Esophagus muscularis mucosa (tissue), 4 donors: ENCODE data around the gene PRR23A. TPM values are rescaled to one million over a fixed set of nuclear protein-coding genes. Genes with fewer than 3 reads are reported as not detected.

Experiments
- DNase-seq: peaks from one replicate; pipeline ENCODE4 v3.0.0-alpha.2; 2017; ENCODE audit errors: extremely low spot score
- H3K27ac ChIP-seq, 4 donors: fragments of 200-600 bp; sonication (generic); replicated peaks in 1 of 4; 1 replicate in 3 of 4; 2 replicates in 1 of 4; pipeline ENCODE4 v1.5.1; 2016 to 2019; ENCODE audit warnings: mild to moderate bottlenecking in 1 of 4
- H3K27me3 ChIP-seq, 4 donors: fragments of 200-600 bp; sonication (generic); one replicate each; pipeline versions ENCODE4 v1.5.1 to v1.6.0; 2016 to 2019
- H3K36me3 ChIP-seq, 4 donors: fragments of 200-600 bp; sonication (generic); one replicate each; pipeline ENCODE4 v1.5.1; 2016 to 2019
- H3K4me1 ChIP-seq, 4 donors: fragments of 200-600 bp; sonication (generic); one replicate each; pipeline ENCODE4 v1.5.1; 2016 to 2019
- H3K4me3 ChIP-seq, 4 donors: fragments of 200-600 bp; sonication (generic); 1 replicate in 2 of 4; 2 replicates in 2 of 4; pipeline ENCODE4 v1.5.1; 2016 to 2019; ENCODE audit warnings: mild to moderate bottlenecking in 4 of 4, moderate library complexity in 1 of 4
- H3K9me3 ChIP-seq, 4 donors: fragments of 200-600 bp; sonication (generic); 1 replicate in 3 of 4; 2 replicates in 1 of 4; pipeline ENCODE4 v1.5.1; 2016 to 2019
- CTCF ChIP-seq, 3 experiments: fragments of 200-600 bp in 2 of 3; fragments of 450-650 bp in 1 of 3; sonication (generic) in 2 of 3; IDR thresholded peaks; one replicate each; pipeline ENCODE4 v1.5.1; 2017 to 2019; ENCODE audit warnings: antibody characterized with exemption in 3 of 3, mild to moderate bottlenecking in 2 of 3, moderate library complexity in 1 of 3
- EP300 ChIP-seq: sonication (generic); formaldehyde crosslinking; IDR thresholded peaks from one replicate; pipeline ENCODE4 v1.6.1; 2017; ENCODE audit warnings: antibody characterized with exemption
- POLR2A ChIP-seq: fragments of 450-650 bp; IDR thresholded peaks from one replicate; pipeline ENCODE4 v1.6.1; 2017; ENCODE audit warnings: antibody characterized with exemption, moderate library complexity, mild to moderate bottlenecking, low read depth
- POLR2AphosphoS5 ChIP-seq, 2 donors: sonication (generic); formaldehyde crosslinking; IDR thresholded peaks; one replicate each; pipeline ENCODE4 v1.6.1; 2017; ENCODE audit warnings: antibody characterized with exemption in 2 of 2
- WGBS: methylation state at CpG from one replicate; pipeline ENCODE4 v1.1.5; 2018; 5-methylcytosine and 5-hydroxymethylcytosine counted together
- intact Hi-C: fragments of 100-400 bp; cut with DNase I; formaldehyde crosslinking; loops from one replicate; pipeline ENCODE4 v1.15.1; 2023
- total RNA-seq, 4 donors: library from RNA; depleted of rRNA; stranded (reverse); fragments of >200 nt; gene quantifications; one replicate each; pipeline versions ENCODE4 v1.1.0 to v1.2.1, GENCODE V29; 2016

PRR23A gene
- not detected for total RNA-seq

DNA sequence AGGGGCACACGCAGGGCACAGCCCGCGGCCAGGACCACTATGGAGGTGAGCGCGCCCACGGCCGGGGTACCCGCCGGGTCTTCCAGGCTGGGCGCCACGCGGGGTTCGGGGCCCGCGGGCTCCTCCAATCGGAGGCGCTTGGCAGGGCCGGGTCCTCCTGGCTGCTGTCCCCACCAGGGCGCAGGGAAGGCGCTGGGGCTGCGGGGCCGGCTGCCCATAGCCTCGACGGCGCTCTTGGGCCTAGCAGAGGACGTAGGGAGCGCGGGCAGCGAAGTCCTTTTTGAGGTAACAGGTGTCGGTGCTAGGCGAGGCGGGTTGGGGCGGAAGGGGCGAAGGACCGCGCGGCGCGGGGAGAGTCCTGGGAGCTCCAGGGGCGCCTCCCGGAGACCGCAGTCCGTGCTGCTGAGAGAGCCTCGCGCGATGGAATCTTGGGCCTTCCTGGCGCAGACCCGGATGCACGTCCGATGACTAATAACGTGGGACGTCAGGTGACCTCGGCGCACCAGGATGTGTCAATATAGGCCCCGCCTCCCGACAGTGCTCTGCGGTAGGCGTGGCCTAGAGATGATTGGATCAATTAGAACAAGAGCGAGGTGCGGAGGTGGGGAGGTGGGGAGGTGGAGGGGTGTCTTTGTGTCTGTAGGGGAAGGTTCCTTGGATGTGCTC lies at the start of gene PRR23A:
TSS of gene PRR23A (minus strand) at position 218 of the 666 bp plus-strand sequence. CDS start at position 218, 0 bp downstream.
- no peak for DNase-seq
- Histone ChIP-seq H3K36me3 (no peaks in the 10 kb centered on the region), H3K27me3 (peaks cover 0 to 5% (median 0%) of the 10 kb centered on the region in 4 donors), H3K9me3 (peaks cover 0 to 28% (median 22%) of the 10 kb centered on the region in 4 donors), H3K4me3 (no peak within 1 kb of the TSS), H3K27ac (no peak within 1 kb of the TSS), H3K4me1 (no peaks in the 10 kb centered on the region)
- TF ChIP-seq CTCF (IDR thresholded peaks at IDR 0.05) (no peak), EP300 (no peak), POLR2AphosphoS5 (IDR thresholded peaks at IDR 0.05) (no peak), POLR2A (no peak)
- intact Hi-C loops, result no loop called here
- 67% methylated on average over 42 of the region's 60 CpGs for WGBS

DNA sequence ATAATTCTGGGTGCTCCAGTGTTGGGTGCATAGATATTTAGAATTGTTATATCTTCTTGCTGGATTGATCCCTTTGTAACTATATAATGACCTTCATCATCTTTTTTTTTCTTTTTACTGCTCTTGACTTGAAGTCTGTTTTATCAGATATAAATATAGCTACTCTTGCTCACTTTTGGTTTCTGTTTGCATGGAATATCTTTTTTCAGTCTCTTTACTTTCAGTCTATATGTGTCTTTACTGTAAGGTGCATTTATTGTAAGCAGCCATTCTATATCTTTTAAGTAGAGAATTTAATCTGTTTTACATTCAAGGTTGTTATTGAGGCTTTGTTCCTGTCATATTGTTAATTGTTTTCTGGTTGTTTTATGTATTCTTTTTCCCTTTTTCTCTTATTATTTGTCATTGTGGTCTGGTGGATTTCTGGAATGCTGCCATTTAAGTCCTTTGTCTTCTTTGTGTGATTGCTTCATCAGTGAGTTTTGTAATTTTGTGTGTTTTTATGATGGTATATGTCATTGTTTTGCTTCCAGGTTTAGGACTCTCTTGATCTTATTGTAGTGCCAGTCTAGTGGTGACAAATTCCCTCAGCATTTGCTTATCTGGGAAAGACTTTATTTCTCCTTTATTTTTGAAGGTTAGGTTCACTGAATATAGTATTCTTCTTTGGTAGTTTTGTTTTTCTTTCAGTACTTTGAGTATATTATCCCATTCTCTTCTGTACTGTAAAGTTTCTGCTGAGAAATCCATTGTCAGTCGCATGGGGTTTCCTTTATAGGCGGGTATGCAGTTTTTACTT lies 46.9 kb upstream of the PRR23A start:
- no peaks in the 10 kb centered on the region for H3K27me3 ChIP-seq
- intact Hi-C loops, result no loop called here
- TF ChIP-seq POLR2AphosphoS5 (IDR thresholded peaks at IDR 0.05) (no peak), POLR2A (no peak), EP300 (no peak), CTCF (IDR thresholded peaks at IDR 0.05) (no peak)
- H3K9me3 ChIP-seq, result peaks cover 0 to 43% (median 24%) of the 10 kb centered on the region in 4 donors
- no peak for DNase-seq
- WGBS, result 80% methylated on average over 2 of the region's 2 CpGs
- no peaks in the 10 kb centered on the region for H3K36me3 ChIP-seq
- no peaks in the 10 kb centered on the region for H3K4me1 ChIP-seq
- H3K4me3 ChIP-seq, result no peak overlapping the region
- H3K27ac ChIP-seq, result no peak overlapping the region

DNA sequence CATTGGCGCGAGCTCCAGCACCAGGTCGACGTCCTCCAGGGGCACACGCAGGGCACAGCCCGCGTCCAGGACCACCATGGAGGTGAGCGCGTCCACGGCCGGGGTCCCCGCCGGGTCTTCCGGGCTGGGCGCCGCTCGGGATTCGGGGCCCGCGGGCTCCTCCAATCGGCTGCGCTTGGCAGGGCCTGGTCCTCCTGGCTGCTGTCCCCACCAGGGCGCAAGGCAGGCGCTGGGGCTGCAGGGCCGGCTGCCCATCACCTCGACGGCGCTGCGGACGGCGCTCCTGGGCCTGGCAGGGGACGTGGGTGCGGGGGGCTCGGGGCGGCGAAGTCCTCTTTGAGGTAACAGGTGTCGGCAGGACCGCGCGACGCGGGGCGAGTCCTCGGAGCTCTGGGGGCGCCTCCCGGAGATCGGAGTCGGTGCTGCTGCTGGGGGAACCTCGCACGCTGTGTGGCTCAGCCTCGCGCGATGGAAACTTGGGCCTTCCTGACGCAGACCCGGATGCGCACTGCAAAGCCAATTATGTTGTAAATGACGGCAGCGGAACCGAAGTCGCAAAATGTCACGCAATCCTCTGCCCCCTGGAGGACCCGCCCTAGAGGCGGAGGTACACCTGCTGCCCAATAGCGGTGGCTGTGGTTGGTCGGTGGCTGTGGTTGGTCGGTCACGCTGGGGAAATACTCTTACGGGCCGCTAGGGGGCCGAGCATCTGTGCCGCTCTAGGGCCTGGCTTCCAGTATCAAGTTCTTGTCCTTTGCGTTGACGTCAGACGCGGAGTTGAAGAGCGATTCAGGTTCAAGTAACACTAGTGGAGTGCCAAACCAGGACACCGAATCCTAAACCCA lies 38.5 kb upstream of the PRR23A start, which contains the start of gene PRR23C:
TSS of gene PRR23C (minus strand) at position 527 of the 845 bp plus-strand sequence. CDS start at position 255, 272 bp downstream.
- H3K36me3 ChIP-seq, result no peaks in the 10 kb centered on the region
- no peak within 1 kb of the TSS for H3K4me3 ChIP-seq
- intact Hi-C loops, result no loop called here
- no peaks in the 10 kb centered on the region for H3K4me1 ChIP-seq
- H3K27ac ChIP-seq, result no peak within 1 kb of the TSS
- no peaks in the 10 kb centered on the region for H3K27me3 ChIP-seq
- no peak for TF ChIP-seq CTCF (IDR thresholded peaks at IDR 0.05)
- TF ChIP-seq POLR2AphosphoS5 (IDR thresholded peaks at IDR 0.05), result no peak
- TF ChIP-seq POLR2A, result no peak
- TF ChIP-seq EP300, result no peak
- no peak for DNase-seq
- 67% methylated on average over 28 of the region's 77 CpGs for WGBS
- H3K9me3 ChIP-seq, result peaks cover 0 to 38% (median 9%) of the 10 kb centered on the region in 4 donors

DNA sequence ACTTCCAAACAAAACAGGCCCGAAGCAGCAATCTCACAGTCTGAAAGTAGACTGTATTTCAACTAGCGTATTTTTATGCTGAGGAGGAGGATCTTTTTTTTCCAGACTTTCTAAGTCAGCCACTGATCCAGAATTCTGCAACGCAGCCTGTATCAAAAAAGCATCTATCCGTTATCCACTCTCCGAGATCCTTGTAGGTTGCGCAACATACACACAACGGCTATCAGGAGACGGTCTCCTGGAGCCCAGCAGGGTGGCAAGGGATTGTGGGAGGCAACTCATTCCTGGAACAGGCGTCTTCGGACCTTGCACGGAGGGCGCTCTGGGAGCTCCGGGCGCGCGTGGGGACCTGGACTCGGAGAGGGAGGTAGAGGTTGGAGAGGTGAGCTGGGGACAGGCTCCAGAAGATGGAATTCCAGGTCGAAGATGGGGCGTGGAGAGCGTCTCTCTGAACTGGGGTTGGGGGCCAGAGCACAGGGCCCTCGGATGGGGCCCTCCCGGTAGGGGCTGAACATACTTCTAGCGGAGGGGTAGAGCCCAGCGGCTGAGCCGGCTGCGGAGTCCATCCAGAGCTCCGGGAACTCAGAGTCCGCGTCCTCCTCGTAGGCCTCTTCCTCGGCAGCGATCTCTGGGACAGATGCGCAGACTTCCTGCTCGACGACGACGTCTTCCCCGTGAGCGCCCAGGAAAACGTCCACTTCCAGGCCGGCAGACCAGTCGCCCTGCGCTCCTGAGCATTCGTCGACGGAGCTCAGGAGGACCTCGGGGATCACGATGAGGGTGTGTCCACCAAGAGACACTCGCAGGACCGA lies 37.7 kb upstream of the PRR23A start:
- Histone ChIP-seq H3K9me3 (peaks cover 0 to 30% (median 9%) of the 10 kb centered on the region in 4 donors), H3K36me3 (no peaks in the 10 kb centered on the region), H3K27me3 (no peaks in the 10 kb centered on the region), H3K4me3 (no peak overlapping the region), H3K4me1 (no peaks in the 10 kb centered on the region), H3K27ac (no peak overlapping the region)
- DNase-seq, result no peak
- 75% methylated on average over 44 of the region's 50 CpGs for WGBS
- TF ChIP-seq CTCF (IDR thresholded peaks at IDR 0.05) (no peak), POLR2A (no peak), EP300 (no peak), POLR2AphosphoS5 (IDR thresholded peaks at IDR 0.05) (no peak)
- intact Hi-C loops, result no loop called here
